ENCODE data around the gene CLCN3.
"Not testable (repeated sequence)": the region's sequence is repeated elsewhere in the genome, so short reads cannot be mapped to it uniquely, and the experiment has no call there.

The CLCN3 gene

DNA sequence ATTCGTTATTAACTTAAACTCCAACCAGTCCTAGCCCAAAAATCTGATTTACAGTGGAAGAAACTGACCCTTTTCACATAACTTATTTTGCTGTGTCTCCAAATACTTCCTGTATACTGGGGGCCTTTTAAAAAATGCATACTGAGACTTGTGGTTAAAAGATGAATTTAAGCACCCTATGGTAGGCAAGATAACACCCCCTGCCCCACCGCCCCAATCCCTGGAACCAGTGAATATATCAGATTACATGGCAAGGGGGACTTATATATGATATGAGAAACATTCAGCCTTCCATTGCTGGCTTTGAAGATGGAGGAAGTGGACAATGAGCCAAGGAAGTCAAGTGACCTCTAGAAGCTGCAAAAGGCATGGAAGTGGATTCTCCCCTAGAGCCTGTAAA is 3.1 kb upstream of the CLCN3 start:
- DNase-seq (ENCODE audit: low read depth, low spot score): no peak

GRCh38 chr4:169618286-169618685 is 2.1 kb upstream of the CLCN3 start:
- peak; percentile 49 for DNase-seq (ENCODE audit: low read depth, low spot score)

- DNase-seq (ENCODE audit: low read depth, low spot score): no peak
Measured at GRCh38 chr4:169618986-169619385, 1.4 kb upstream of the CLCN3 start.

GRCh38 chr4:169619518-169619957 is 840 bp upstream of the CLCN3 start:
- DNase-seq (ENCODE audit: low read depth, low spot score): peak; percentile 71

GRCh38 chr4:169620880-169621248 is 486 bp downstream of the CLCN3 start:
- DNase-seq (ENCODE audit: low read depth, low spot score): peak; percentile 51

GRCh38 chr4:169621731-169622492 is 1.5 kb downstream of the CLCN3 start:
- DNase-seq (ENCODE audit: low read depth, low spot score): peak; percentile 29

GRCh38 chr4:169622566-169622965 is 2.2 kb downstream of the CLCN3 start:
- DNase-seq (ENCODE audit: low read depth, low spot score): no peak

DNA sequence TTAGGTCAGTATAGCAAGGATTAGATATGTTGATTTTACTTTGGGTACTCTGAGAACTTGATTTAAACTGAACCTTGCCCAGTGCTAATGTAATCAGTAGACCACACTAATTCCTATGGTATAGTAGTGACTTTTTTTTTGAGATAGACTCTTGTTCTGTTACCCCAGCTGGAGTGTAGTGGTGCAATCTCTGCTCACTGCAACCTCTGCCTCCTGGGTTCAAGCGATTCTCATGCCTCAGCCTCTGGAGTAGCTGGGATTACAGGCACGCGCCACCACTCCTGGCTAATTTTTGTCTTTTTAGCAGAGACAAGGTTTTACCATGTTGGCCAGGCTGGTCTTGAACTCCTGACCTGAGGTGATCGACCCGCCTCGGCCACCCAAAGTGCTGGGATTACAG is 3.6 kb downstream of the CLCN3 start:
- DNase-seq (ENCODE audit: low read depth, low spot score): not testable (repeated sequence)

- DNase-seq (ENCODE audit: low read depth, low spot score): no peak
Measured at GRCh38 chr4:169625886-169626285, 5.5 kb downstream of the CLCN3 start.

DNA sequence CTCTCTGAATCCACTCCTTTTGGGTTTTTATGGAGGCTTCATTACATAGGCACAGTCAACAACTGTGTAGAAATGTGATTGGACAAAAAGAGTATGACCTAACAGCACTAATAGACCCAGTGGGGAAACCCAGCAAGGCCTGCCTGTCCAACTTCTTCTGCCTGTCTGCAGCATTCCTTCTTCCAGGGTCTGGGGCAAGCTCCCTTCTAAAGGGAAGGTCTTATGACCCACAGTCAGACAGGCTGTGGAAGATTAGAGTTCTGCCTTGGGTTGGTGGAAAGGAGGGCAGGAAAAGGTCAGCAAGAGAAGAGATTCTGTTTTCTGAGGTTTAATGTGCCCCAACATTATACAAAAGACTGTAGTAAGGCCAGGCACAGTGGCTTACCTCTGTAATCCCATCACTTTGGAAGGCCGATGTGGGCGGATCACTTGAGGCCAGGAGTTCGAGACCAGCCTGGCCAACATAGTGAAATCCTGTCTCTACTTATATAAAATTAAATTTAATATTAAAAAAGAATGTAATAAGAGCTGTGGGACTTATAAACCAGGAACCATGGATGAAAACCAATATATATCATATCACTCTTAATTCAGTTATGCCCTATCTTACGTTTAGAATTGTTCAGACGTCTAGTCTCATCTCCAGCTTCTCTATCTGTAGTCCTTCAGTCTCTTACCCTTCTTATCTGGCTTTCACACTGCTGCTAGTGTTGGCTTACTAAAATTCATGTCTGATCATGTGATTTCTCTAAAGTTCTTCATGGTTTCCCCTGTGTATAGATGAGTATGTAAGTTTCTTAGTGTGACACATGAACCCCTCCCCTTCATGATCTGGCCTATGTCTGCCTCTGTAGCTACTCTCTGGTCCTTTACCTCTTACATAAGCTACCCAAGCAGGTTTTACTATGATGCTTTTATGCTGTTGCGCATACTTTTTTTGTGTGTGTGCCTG is 6.2 kb downstream of the CLCN3 start:
- DNase-seq (ENCODE audit: low read depth, low spot score): no peak

GRCh38 chr4:169627307-169627706 is 6.9 kb downstream of the CLCN3 start:
- no peak for DNase-seq (ENCODE audit: low read depth, low spot score)

DNA sequence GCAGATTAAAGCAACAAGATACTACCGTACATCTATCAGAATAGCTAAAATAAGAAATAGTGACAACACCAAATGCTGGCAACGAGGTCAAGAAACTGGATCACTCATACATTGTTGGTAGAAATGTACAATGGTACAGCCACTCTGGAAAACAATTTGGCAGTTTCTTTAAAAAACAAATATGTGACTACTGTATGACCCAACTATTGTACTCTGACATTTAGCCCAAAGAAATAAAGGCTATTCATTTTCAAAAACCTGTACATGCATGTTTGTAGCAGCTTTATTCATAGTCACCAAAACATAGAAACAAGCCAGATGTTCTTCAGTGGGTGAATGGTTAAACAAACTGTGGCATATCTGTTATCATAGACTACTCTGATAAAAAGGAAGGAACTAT is 8.2 kb downstream of the CLCN3 start:
- DNase-seq (ENCODE audit: low read depth, low spot score): no peak

DNA sequence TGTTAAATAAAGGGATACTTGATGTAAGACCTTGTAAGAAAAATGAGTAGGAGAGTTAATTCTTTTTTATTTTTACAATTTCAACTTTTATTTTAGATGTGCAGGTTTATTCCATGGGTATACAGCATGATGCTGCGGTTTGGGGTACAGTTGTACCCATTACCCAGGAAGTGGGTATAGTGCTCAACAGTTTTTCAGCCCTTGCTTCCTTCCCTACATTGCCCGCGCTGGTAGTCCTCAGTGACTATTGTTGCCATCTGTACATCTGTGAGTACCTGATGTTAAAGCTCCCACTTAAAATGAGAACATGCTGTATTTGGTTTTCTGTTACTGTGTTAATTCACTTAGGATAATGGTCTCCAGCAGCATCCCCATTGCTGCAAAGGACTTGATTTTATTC is 9.7 kb downstream of the CLCN3 start:
- no peak for DNase-seq (ENCODE audit: low read depth, low spot score)

GRCh38 chr4:169632896-169633295 is 12.5 kb downstream of the CLCN3 start:
- no peak for DNase-seq (ENCODE audit: low read depth, low spot score)

DNA sequence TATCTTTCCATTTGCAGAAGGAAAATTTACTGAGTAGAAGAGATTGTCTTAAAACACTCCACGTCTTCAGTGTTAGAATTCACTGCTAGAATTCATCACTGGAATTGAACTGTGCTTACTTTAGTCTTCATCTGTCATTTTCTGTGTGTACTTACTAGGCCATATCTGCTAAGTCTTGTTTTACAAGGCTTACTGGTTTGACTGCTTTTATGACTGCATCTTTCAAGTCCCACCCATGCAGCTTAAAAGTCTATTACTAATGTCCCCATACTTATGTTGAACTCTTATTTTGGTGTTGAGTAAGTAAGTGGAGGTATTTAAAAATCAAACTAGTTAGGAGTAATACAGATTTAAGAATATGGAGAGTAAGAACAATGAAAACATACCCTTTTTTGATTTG is 14.6 kb downstream of the CLCN3 start:
- no peak for DNase-seq (ENCODE audit: low read depth, low spot score)

GRCh38 chr4:169640261-169640870 is 20.0 kb downstream of the CLCN3 start:
- no peak for DNase-seq (ENCODE audit: low read depth, low spot score)

- no peak for DNase-seq (ENCODE audit: low read depth, low spot score)
Measured at GRCh38 chr4:169644802-169645201, 24.4 kb downstream of the CLCN3 start.

DNA sequence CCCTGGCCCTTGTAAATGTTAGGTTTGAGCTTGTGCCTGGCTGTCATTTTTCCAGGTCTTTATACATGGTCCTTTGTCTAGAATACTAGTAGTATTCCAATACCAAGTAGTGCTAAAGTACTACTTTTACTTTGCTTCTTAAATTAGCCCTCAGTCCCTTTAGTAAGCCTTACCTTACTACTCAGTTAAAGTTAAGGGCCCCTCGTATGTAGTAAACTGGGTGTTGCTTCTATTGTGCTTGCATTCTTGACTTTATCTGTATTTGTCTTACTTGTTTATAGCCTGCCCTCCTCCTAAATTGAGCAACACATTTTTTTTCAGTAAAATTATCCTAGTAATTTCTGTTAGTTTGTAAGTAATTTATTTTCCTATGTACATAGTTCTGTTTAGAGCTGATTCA is 25.2 kb downstream of the CLCN3 start:
- DNase-seq (ENCODE audit: low read depth, low spot score): no peak

- DNase-seq (ENCODE audit: low read depth, low spot score): no peak
Measured at GRCh38 chr4:169649545-169650226, 29.3 kb downstream of the CLCN3 start.

DNA sequence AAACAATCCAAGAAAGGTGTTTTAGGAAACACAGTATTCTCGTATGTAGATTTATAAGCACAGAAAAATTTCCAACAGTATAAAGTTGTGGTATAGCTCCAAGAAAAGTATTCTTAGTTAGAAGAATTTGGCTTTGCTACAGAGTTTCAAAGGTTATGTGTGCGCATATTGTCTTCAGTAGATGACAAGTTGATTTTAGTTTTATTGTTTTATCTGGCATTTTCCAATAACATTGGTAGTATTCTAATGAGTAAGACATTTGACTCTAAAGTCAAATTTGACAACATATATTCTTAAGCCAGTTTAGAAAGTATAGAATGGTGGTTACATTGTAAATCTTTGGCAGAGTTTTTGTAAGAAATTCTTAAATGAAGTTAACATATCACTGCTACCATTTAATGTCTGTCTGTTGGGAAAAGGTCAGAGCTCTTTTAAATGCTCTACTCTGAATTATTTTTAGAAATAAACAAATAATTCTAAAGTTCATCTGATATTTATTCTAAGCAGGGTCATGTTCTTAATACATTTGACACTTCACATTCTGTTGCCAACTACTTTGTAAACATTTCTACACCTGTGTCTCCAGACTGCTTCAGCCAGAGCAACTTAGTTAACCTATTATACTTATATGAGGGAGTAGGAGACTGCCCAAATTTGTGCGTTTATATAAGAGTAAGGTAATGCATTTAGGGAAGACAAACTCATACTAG is 30.0 kb downstream of the CLCN3 start:
- no peak for DNase-seq (ENCODE audit: low read depth, low spot score)

GRCh38 chr4:169652535-169652934 is 32.2 kb downstream of the CLCN3 start:
- DNase-seq (ENCODE audit: low read depth, low spot score): no peak

Data from astrocyte of the hippocampus (primary cell).